HG02852 (cell line): ENCODE results near the gene PLD1.
"Not testable (repeated sequence)": the region's sequence is repeated elsewhere in the genome, so short reads cannot be mapped to it uniquely, and the experiment has no call there.

Source experiments
- ATAC-seq: cut with Tn5 transposase; IDR thresholded peaks from one replicate; pipeline ENCODE4 v1.9.1; 2021; ENCODE audit warnings: mild to moderate bottlenecking, moderate library complexity; ENCODE audit not compliant: unreplicated experiment

The PLD1 gene

GRCh38 chr3:171749124-171749523, 61.2 kb downstream of the PLD1 start:
- ATAC-seq: no peak

- ATAC-seq: no peak
These were observed 62.0 kb downstream of the PLD1 start for GRCh38 chr3:171748064-171748924.

- no peak for ATAC-seq
These were observed 62.9 kb downstream of the PLD1 start for GRCh38 chr3:171747223-171747920.

GRCh38 chr3:171746320-171747222, 63.7 kb downstream of the PLD1 start:
- ATAC-seq: not testable (repeated sequence)

- ATAC-seq: no peak
These were observed 64.5 kb downstream of the PLD1 start for GRCh38 chr3:171745577-171746319.

GRCh38 chr3:171744158-171744741, 66.0 kb downstream of the PLD1 start:
- ATAC-seq: no peak

- no peak for ATAC-seq
These were observed 66.7 kb downstream of the PLD1 start for GRCh38 chr3:171743327-171744157.

GRCh38 chr3:171741377-171741776, 68.9 kb downstream of the PLD1 start:
- no peak for ATAC-seq

GRCh38 chr3:171736556-171736955, 73.7 kb downstream of the PLD1 start:
- no peak for ATAC-seq

- ATAC-seq: no peak
These were observed 76.7 kb downstream of the PLD1 start for GRCh38 chr3:171733561-171733960.

GRCh38 chr3:171732756-171733155, 77.5 kb downstream of the PLD1 start:
- no peak for ATAC-seq

- ATAC-seq: no peak
These were observed 78.6 kb downstream of the PLD1 start for GRCh38 chr3:171731691-171732090.

- no peak for ATAC-seq
These were observed 80.6 kb downstream of the PLD1 start for GRCh38 chr3:171729452-171730334.

GRCh38 chr3:171727288-171727687, 83.0 kb downstream of the PLD1 start:
- no peak for ATAC-seq

GRCh38 chr3:171718493-171719185, 91.6 kb downstream of the PLD1 start:
- ATAC-seq: no peak

GRCh38 chr3:171715155-171715554, 95.1 kb downstream of the PLD1 start:
- ATAC-seq: no peak

GRCh38 chr3:171712171-171712938, 97.9 kb downstream of the PLD1 start:
- no peak for ATAC-seq
